IMR-90 (cell line): ENCODE measurements around the gene PCDHGA6. TPM values are rescaled to one million over a fixed set of nuclear protein-coding genes. Genes with fewer than 3 reads are reported as not detected.
A peak's percentile ranks its signal among the peaks of the same experiment; 100 is the strongest.

Experiments
- ATAC-seq: fragments of 200-7000 bp; cut with Tn5 transposase; 2 replicates; pipeline ENCODE4 v1.9.1; 2020; ENCODE audit warnings: low read depth, mild to moderate bottlenecking, moderate library complexity
- BruUV-seq: library from RNA; stranded (reverse); fragments of 400-500 nt; replicated peaks from 2 replicates; lab custom pipeline; 2021; lab: Mats Ljungman, UMichigan
- CTCF ChIA-PET: fragments of 300-600 bp; formaldehyde crosslinking; extraction: SDS; loops from one replicate; lab custom pipeline; 2021; ENCODE audit warnings: antibody characterized with exemption; lab: Yijun Ruan, JAX
- POLR2A ChIA-PET: fragments of 300-600 bp; sonication (Branson Sonifier 250); formaldehyde crosslinking; loops from one replicate; lab custom pipeline; 2022; ENCODE audit warnings: antibody characterized with exemption; ENCODE audit not compliant: unreplicated experiment; lab: Charles Lee
- DNase-seq: peaks from one replicate; pipeline ENCODE4 v3.0.0; 2013
- H2AFZ ChIP-seq: replicated peaks from 2 replicates; pipeline ENCODE3; 2013; ENCODE audit warnings: low read length, mild to moderate bottlenecking; ENCODE audit not compliant: poor library complexity
- H2AK5ac ChIP-seq: 2 replicates; pipeline ENCODE4 v1.6.1; 2013; ENCODE audit warnings: low read depth, low read length, inconsistent platforms
- H2AK9ac ChIP-seq: replicated peaks from 2 replicates; pipeline ENCODE3; 2013; ENCODE audit warnings: mild to moderate bottlenecking, low read depth, low read length, moderate library complexity; ENCODE audit not compliant: poor library complexity
- H2BK120ac ChIP-seq: 2 replicates; pipeline ENCODE4 v1.6.1; 2013; ENCODE audit warnings: low read depth, low read length, inconsistent platforms
- H2BK15ac ChIP-seq: 3 replicates; pipeline ENCODE4 v1.6.1; 2013; ENCODE audit warnings: low read depth, low read length, inconsistent platforms
- H2BK20ac ChIP-seq: 2 replicates; pipeline ENCODE4 v1.6.1; 2013; ENCODE audit warnings: low read depth, mild to moderate bottlenecking, inconsistent platforms, low read length, moderate library complexity
- H2BK5ac ChIP-seq: 2 replicates; pipeline ENCODE4 v1.6.1; 2013; ENCODE audit warnings: mild to moderate bottlenecking, low read depth, low read length, inconsistent platforms; ENCODE audit not compliant: poor library complexity, severe bottlenecking
- H3K14ac ChIP-seq: replicated peaks from 2 replicates; pipeline ENCODE4 v1.6.1; 2013; ENCODE audit warnings: low read depth, low read length, inconsistent platforms
- H3K18ac ChIP-seq: 2 replicates; pipeline ENCODE4 v1.6.1; 2013; ENCODE audit warnings: low read depth, low read length, control low read depth
- H3K23ac ChIP-seq: 2 replicates; pipeline ENCODE4 v1.6.1; 2013; ENCODE audit warnings: low read depth, low read length, inconsistent platforms
- H3K27ac ChIP-seq: 2 replicates; pipeline ENCODE4 v1.5.1; 2013; ENCODE audit warnings: mild to moderate bottlenecking, control low read depth, low read length; ENCODE audit not compliant: insufficient read depth
- H3K27me3 ChIP-seq: 2 replicates; pipeline ENCODE4 v1.6.1; 2013; ENCODE audit warnings: low read length; ENCODE audit not compliant: control insufficient read depth, insufficient read depth
- H3K36me3 ChIP-seq: 2 replicates; pipeline ENCODE4 v1.6.1; 2013; ENCODE audit warnings: low read length, mixed read lengths; ENCODE audit not compliant: control insufficient read depth, insufficient read depth
- H3K4ac ChIP-seq: 2 replicates; pipeline ENCODE4 v1.6.1; 2013; ENCODE audit warnings: low read depth, low read length, inconsistent platforms
- H3K4me1 ChIP-seq: 2 replicates; pipeline ENCODE4 v1.6.1; 2013; ENCODE audit warnings: low read length, mixed read lengths; ENCODE audit not compliant: control insufficient read depth, insufficient read depth
- H3K4me2 ChIP-seq: 2 replicates; pipeline ENCODE4 v1.6.1; 2013; ENCODE audit warnings: low read depth, mild to moderate bottlenecking, control low read depth, low read length, moderate library complexity
- H3K4me3 ChIP-seq: 2 replicates; pipeline ENCODE4 v1.5.1; 2013; ENCODE audit warnings: low read depth, mild to moderate bottlenecking, control low read depth, low read length, moderate library complexity; ENCODE audit not compliant: insufficient read depth
- H3K56ac ChIP-seq: 2 replicates; pipeline ENCODE4 v1.6.1; 2013; ENCODE audit warnings: low read length, inconsistent platforms; ENCODE audit not compliant: insufficient read depth; ENCODE audit errors: extremely low read depth
- H3K79me1 ChIP-seq, 2 experiments: 2 replicates each; pipeline ENCODE4 v1.6.1; 2013; ENCODE audit warnings: low read length in 2 of 2, inconsistent platforms in 1 of 2, low read depth in 1 of 2
- H3K9ac ChIP-seq: 2 replicates; pipeline ENCODE4 v1.6.1; 2013; ENCODE audit warnings: low read depth, low read length, control low read depth
- H3K9me1 ChIP-seq: 2 replicates; pipeline ENCODE4 v1.6.1; 2013; ENCODE audit warnings: low read length, inconsistent platforms; ENCODE audit not compliant: insufficient read depth
- H3K9me3 ChIP-seq: 2 replicates; pipeline ENCODE4 v1.6.1; 2013; ENCODE audit warnings: low read length; ENCODE audit not compliant: control insufficient read depth, insufficient read depth
- H4K20me1 ChIP-seq: 2 replicates; pipeline ENCODE4 v1.6.1; 2013; ENCODE audit warnings: low read length, inconsistent platforms; ENCODE audit not compliant: insufficient read depth
- H4K5ac ChIP-seq: 2 replicates; pipeline ENCODE4 v1.6.1; 2013; ENCODE audit warnings: mild to moderate bottlenecking, low read depth, low read length, control low read depth
- H4K8ac ChIP-seq, 2 experiments: 2 replicates each; pipeline ENCODE4 v1.6.1; 2013; ENCODE audit warnings: low read depth in 2 of 2, low read length in 2 of 2, control low read depth in 1 of 2, inconsistent platforms in 1 of 2
- H4K91ac ChIP-seq: 2 replicates; pipeline ENCODE4 v1.6.1; 2013; ENCODE audit warnings: low read depth, low read length, inconsistent platforms; ENCODE audit not compliant: insufficient read depth
- BHLHE40 ChIP-seq: fragments of 150-350 bp; IDR thresholded peaks from 2 replicates; pipeline ENCODE4 v1.6.1; 2016; ENCODE audit warnings: mild to moderate bottlenecking, low read depth, low read length
- CTCF ChIP-seq: conservative IDR thresholded peaks from 2 replicates; pipeline ENCODE4 v1.5.1; 2012; ENCODE audit warnings: mild to moderate bottlenecking, low read depth, low read length, improper control_type of control experiment
- MXI1 ChIP-seq: IDR thresholded peaks from 2 replicates; pipeline ENCODE4 v1.6.1; 2012; ENCODE audit warnings: low read depth, mild to moderate bottlenecking, low read length, moderate library complexity, borderline replicate concordance
- RAD21 ChIP-seq: IDR thresholded peaks from 2 replicates; pipeline ENCODE4 v1.6.1; 2012; ENCODE audit warnings: low read length, improper control_type of control experiment
- SMC3 ChIP-seq: fragments of 150-350 bp; IDR thresholded peaks from 2 replicates; pipeline ENCODE4 v1.6.1; 2016; ENCODE audit warnings: low read depth, mild to moderate bottlenecking, antibody characterized with exemption, low read length, moderate library complexity
- WGBS, 2 experiments: methylation state at CpG; one replicate each; pipeline versions ENCODE4 v1.1.5 to v1.1.7; 2013; ENCODE audit warnings: missing lambda C conversion rate in 2 of 2; ENCODE audit not compliant: insufficient read length in 1 of 2; ENCODE audit errors: extremely low coverage in 2 of 2; 5-methylcytosine and 5-hydroxymethylcytosine counted together
- dilution Hi-C: fragments of 300-500 bp; cut with HindIII; formaldehyde crosslinking; loops from one replicate; pipeline ENCODE4 v1.14.3; 2018; ENCODE audit warnings: low sequenced_read_pairs; ENCODE audit not compliant: unreplicated experiment
- in situ Hi-C: fragments of 300-500 bp; cut with MboI; formaldehyde crosslinking; loops from 3 replicates; pipeline ENCODE4 v1.14.3; 2019; ENCODE audit warnings: low sequenced_read_pairs, inconsistent platforms, mixed read lengths
- intact Hi-C: fragments of 100-400 bp; cut with micrococcal nuclease; formaldehyde crosslinking; loops from 2 replicates; pipeline ENCODE4 v1.10.0; 2022
- polyA plus RNA-seq, 3 experiments: library from polyadenylated mRNA; depleted of rRNA; stranded (reverse); fragments of >200 nt; gene quantifications; 2 replicates each; pipeline ENCODE4 v1.2.3, GENCODE V29; 2012; ENCODE audit warnings: low replicate concordance in 1 of 3
- total RNA-seq: library from RNA; depleted of rRNA; stranded (reverse); fragments of >200 nt; gene quantifications from 2 replicates; pipeline ENCODE4 v1.2.3, GENCODE V29; 2012

PCDHGA6 gene
- total and polyA plus RNA-seq, 2 of the 4 experiments (the other 2 are of a cell fraction), result 4.1 to 4.7 TPM

GRCh38 chr5:141369994-141370848 is 3.5 kb upstream of the PCDHGA6 start, which contains the start of gene PCDHGB3:
PCDHGB3 (plus strand) TSS chr5:141370242; CDS start chr5:141370395, 153 bp downstream.
- H3K4me3 ChIP-seq, result peak within 1 kb of the TSS; percentile 49; the same call in 1 of the 2 replicates
- no peak within 1 kb of the TSS for H2BK120ac ChIP-seq
- H3K4ac ChIP-seq, result no peak within 1 kb of the TSS
- H2BK5ac ChIP-seq, result peak within 1 kb of the TSS; percentile 59
- in situ Hi-C loops, result no loop called here
- H3K4me2 ChIP-seq, result peak within 1 kb of the TSS; percentile 81
- BruUV-seq, result no TSS peak
- H3K27ac ChIP-seq, result peak within 1 kb of the TSS; percentile 52; the same call in 1 of the 2 replicates
- no peaks in the 10 kb centered on the region; the same call in 1 of the 2 replicates for H3K27me3 ChIP-seq
- peaks cover 2% of the 10 kb centered on the region; the same call in 1 of the 2 replicates for H3K4me1 ChIP-seq
- peaks cover 28% of the 10 kb centered on the region for H3K36me3 ChIP-seq
- H3K9me1 ChIP-seq, result no peaks in the 10 kb centered on the region
- H4K8ac ChIP-seq, result peak within 1 kb of the TSS in 1 of 2 experiments; percentile 40; a peak in 2 of 4 replicates
- peak within 1 kb of the TSS; percentile 79 for H2AFZ ChIP-seq
- no peak within 1 kb of the TSS for H3K56ac ChIP-seq
- dilution Hi-C loops, result no loop called here
- H4K20me1 ChIP-seq, result no peaks in the 10 kb centered on the region
- H3K79me1 ChIP-seq, result peaks cover 0 to 2% of the 10 kb centered on the region in 2 experiments; a peak in 1 of 4 replicates
- intact Hi-C loops, result loop anchor here (1.0 kb wide), 1 partner anchor 191 kb away; no protein-coding TSS in a partner anchor
- ChIA-PET POLR2A (no interaction called here), CTCF (interaction anchor here (0.6 to 1.4 kb wide), 5 partner anchors 147 to 194 kb away, joined by 3 to 7 read pairs (median 4); partner anchors contain the start of gene PCDHB14)
- H2AK5ac ChIP-seq, result no peak within 1 kb of the TSS
- H3K9ac ChIP-seq, result peak within 1 kb of the TSS; percentile 63
- peak; percentile 74 for DNase-seq
- H3K18ac ChIP-seq, result 0 out of 2 replicates have a peak within 1 kb of the TSS, but pooled peaks have one; percentile 51
- peak within 1 kb of the TSS; percentile 37; the same call in 1 of the 2 replicates for H4K5ac ChIP-seq
- no peak within 1 kb of the TSS; the same call in 1 of the 2 replicates for H3K14ac ChIP-seq
- H2BK20ac ChIP-seq, result no peak within 1 kb of the TSS
- peak; percentile 90 for ATAC-seq
- peaks cover 57% of the 10 kb centered on the region for H3K9me3 ChIP-seq
- WGBS, 2 experiments, result 33% methylated on average over 7 of the region's 32 CpGs; no CpG with 5 or more reads in 1 of the 2 experiments
- H2AK9ac ChIP-seq, result no peak within 1 kb of the TSS
- H4K91ac ChIP-seq, result no peak within 1 kb of the TSS
- no peak within 1 kb of the TSS for H3K23ac ChIP-seq
- peak; percentile 72 for TF ChIP-seq RAD21
- TF ChIP-seq SMC3, result peak; percentile 41
- TF ChIP-seq BHLHE40, result 0 out of 2 replicates have a peak, but pooled peaks have one; percentile 0
- no peak for TF ChIP-seq MXI1
- TF ChIP-seq CTCF, result peak; percentile 65
- no peak within 1 kb of the TSS for H2BK15ac ChIP-seq
